Measurements from ENCODE around the gene LSM6. TPM values are rescaled to one million over a fixed set of nuclear protein-coding genes. Genes with fewer than 3 reads are reported as not detected.
A peak's percentile ranks its signal among the peaks of the same experiment; 100 is the strongest.

The LSM6 gene
- polyA plus RNA-seq (2011; rRNA removed) (16.0 and 25.3 TPM in 2 replicates), polyA plus RNA-seq (2017; fragmentation: RNase III; extraction: RNeasy Plus Mini Kit Qiagen cat#74134 plus additional on column Dnase treatment) (54.7 to 65.6 TPM (median 57.8 TPM) in 3 replicates), polyA minus RNA-seq (2011; rRNA and poly(A)+ RNA removed) (11.9 and 15.8 TPM in 2 replicates)
- polyA plus RNA-seq (2012; cell fraction: cytosol; rRNA removed), result 13.5 and 21.0 TPM in 2 replicates
- polyA plus RNA-seq (2012; cell fraction: nucleus; rRNA removed), result 3.8 and 8.6 TPM in 2 replicates

DNA sequence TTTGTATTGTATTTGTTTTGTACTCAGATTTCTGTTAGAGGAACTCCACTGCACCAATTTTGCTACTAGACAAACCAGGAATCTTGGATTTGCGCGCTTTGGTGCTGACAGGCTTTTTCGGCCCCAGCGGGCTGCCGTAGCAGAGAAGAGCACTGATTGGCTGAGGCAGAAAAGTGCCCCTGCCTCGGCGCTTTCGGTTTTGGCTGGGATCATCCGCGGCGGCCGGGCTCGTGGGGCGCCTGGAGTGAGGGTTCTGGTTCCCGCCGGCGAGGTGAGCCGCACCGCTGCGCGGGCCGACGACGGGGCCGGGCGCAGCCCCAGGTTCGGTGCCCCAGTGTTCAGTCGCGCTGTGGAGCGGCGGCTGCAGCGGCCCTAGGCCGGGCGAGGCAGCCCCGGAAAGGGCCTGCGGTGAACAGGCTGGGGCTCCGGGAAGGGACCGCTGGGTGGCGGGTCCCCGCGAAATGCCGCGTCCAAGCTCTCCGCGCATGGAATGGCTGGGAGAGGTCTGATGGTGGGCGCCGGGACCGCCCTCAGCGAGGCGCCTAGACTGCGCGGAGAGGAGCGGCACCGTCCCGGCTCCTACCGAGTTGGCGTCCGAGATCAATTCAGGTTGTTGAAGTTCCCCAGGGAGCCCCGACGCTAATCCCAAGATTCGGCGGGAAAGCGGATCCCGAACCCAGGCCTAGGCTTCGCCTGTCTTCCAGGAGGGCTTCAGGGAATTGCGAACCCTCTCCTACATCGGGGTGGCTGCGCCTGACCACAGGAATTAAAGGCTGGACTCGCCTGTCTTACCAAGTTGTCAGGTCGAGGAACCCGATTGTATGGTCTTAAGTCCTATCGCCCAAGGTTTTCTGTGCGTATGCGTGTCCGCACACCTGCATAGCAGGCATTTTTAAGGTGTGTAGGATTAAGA lies at the start of gene LSM6:
Gene LSM6, plus strand, starts transcription at position 178 of the 913 bp plus-strand sequence. CDS start 7,204 bp downstream, outside the sequence.
- ATAC-seq, result peak; percentile 96 to 97
- CTCF ChIA-PET, result interaction anchor here (0.7 kb wide), 1 partner anchor 13 kb away, joined by 5 read pairs; no protein-coding TSS in a partner anchor
- WGBS (ENCODE audit: missing lambda C conversion rate), result under 1% methylated on average over 16 of the region's 75 CpGs
- DNase-seq (ENCODE audit: low read depth in 1 of 2, low spot score in 1 of 2), result peak; percentile 58 to 81
- H3K9me3 ChIP-seq, result no peaks in the 10 kb centered on the region
- TF ChIP-seq CHD2 (IDR thresholded peaks at IDR 0.05; ENCODE audit: low read length, partially characterized antibody) (no peak), HOXB5 (CRISPR knock-in tag; IDR thresholded peaks at IDR 0.05) (no peak), JUN (IDR thresholded peaks at IDR 0.05) (peak in 1 of 2 experiments; percentile 68; a peak in 2 of 5 replicates), POLR2A (IDR thresholded peaks at IDR 0.05; ENCODE audit: low read length) (peak; percentile 25; the same call in 1 of the 2 replicates), ZFP36 (IDR thresholded peaks at IDR 0.05; ENCODE audit: borderline replicate concordance, partially characterized antibody) (no peak), PHF8 (IDR thresholded peaks at IDR 0.05; ENCODE audit: borderline replicate concordance, low read depth) (peak; percentile 80)
- TF ChIP-seq, protein P1, sequence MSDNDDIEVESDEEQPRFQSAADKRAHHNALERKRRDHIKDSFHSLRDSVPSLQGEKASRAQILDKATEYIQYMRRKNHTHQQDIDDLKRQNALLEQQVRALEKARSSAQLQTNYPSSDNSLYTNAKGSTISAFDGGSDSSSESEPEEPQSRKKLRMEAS (IDR thresholded peaks at IDR 0.05), result peak; percentile 36; the same call in 1 of the 2 replicates
- peak within 1 kb of the TSS; percentile 93 to 97 for H3K27ac ChIP-seq
- FAIRE-seq, result no peak
- peak within 1 kb of the TSS; percentile 92 for H3K4me3 ChIP-seq
- H3K4me2 ChIP-seq, result peak within 1 kb of the TSS; percentile 80
- H3K4me1 ChIP-seq, result peaks cover 8% of the 10 kb centered on the region; the same call in 2 of the 3 replicates
- POLR2A ChIA-PET, result no interaction called here

DNA sequence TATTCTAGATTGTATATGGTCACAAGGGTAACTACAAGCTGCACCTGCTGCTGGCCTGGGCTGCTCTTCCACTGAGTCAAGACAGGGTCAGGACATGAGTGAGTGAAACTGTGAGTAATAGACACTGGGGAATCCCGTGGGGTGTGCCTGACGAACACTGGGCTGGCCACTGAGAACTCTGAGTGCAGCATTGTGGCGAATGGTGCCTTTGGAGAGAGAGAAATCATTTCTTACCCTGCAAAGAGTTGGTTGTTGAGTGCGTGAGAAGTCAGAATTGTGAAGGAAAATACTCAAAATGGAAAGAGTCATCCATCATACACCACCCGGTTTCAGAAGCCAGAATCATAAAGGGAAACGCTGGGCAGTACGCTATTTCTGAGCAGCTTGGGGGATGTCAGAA lies 43.1 kb upstream of the LSM6 start:
- H3K4me3 ChIP-seq, result no peak overlapping the region
- ATAC-seq (no peak), DNase-seq (ENCODE audit: low read depth in 1 of 2, low spot score in 1 of 2) (no peak), FAIRE-seq (no peak)
- H3K9me3 ChIP-seq, result no peaks in the 10 kb centered on the region
- H3K4me2 ChIP-seq, result no peak overlapping the region
- CTCF ChIA-PET, result interaction anchor here (1.3 kb wide), 1 partner anchor 9 kb away, joined by 3 read pairs; no protein-coding TSS in a partner anchor
- POLR2A ChIA-PET, result no interaction called here
- TF ChIP-seq ZFP36 (IDR thresholded peaks at IDR 0.05; ENCODE audit: borderline replicate concordance, partially characterized antibody) (no peak), RFX5 (IDR thresholded peaks at IDR 0.05) (no peak), ZNF302 (CRISPR knock-in tag; IDR thresholded peaks at IDR 0.05) (no peak), HEYL (CRISPR knock-in tag; IDR thresholded peaks at IDR 0.05) (no peak), BHLHE40 (IDR thresholded peaks at IDR 0.05; ENCODE audit: low read depth, low read length) (no peak), FOSL2 (IDR thresholded peaks at IDR 0.05) (no peak), FOSL2 (CRISPR knock-in tag; IDR thresholded peaks at IDR 0.05) (no peak), CHD2 (IDR thresholded peaks at IDR 0.05; ENCODE audit: low read length, partially characterized antibody) (no peak), RNF2 (IDR thresholded peaks at IDR 0.05; ENCODE audit: borderline replicate concordance, low read depth) (no peak), EHMT2 (IDR thresholded peaks at IDR 0.05; ENCODE audit: low read depth) (no peak)
- TF ChIP-seq, protein P1 (IDR thresholded peaks at IDR 0.05), result no peak
- TF ChIP-seq, protein P2, sequence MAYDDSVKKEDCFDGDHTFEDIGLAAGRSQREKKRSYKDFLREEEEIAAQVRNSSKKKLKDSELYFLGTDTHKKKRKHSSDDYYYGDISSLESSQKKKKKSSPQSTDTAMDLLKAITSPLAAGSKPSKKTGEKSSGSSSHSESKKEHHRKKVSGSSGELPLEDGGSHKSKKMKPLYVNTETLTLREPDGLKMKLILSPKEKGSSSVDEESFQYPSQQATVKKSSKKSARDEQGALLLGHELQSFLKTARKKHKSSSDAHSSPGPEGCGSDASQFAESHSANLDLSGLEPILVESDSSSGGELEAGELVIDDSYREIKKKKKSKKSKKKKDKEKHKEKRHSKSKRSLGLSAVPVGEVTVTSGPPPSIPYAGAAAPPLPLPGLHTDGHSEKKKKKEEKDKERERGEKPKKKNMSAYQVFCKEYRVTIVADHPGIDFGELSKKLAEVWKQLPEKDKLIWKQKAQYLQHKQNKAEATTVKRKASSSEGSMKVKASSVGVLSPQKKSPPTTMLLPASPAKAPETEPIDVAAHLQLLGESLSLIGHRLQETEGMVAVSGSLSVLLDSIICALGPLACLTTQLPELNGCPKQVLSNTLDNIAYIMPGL (CRISPR knock-in tag; IDR thresholded peaks at IDR 0.05; ENCODE audit: borderline replicate concordance), result no peak
- 43% methylated on average over 7 of the region's 7 CpGs for WGBS (ENCODE audit: missing lambda C conversion rate)
- no peak overlapping the region for H3K27ac ChIP-seq
- H3K4me1 ChIP-seq, result no peaks in the 10 kb centered on the region

DNA sequence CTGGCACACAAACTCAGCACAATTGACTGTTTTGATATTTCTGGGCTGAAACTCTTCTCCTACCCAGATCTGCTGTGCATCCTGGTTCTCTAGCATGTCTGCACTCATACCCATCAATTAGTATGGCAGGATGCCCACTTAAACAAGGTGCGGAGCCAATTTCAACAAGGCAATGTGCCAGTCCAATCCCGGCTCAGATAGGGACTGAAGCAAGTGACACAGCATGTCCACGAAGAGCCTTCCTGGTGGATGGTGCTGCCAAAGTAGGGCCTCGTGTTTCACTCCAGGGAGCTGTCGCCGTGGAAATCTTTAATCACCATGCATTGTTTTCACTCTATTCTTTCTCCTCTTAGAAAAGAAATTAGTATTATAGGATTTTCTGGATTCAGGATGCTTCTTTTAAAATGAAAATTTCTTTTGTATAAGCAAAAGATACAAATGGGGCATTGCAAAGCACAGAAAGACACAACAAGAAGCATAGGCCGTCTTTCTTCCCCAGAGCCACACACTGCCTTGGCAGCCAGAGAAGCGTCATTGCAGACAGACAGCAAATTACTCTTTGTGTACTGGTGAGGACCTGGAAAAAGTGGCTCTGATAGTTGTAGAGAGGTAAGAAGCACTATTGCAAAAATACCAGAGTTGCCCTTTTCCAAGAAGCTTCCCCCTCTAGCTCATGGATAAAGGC lies 40.6 kb upstream of the LSM6 start:
- H3K4me2 ChIP-seq, result no peak overlapping the region
- POLR2A ChIA-PET, result no interaction called here
- TF ChIP-seq HOXB5 (CRISPR knock-in tag; IDR thresholded peaks at IDR 0.05) (no peak), TP53 (CRISPR knock-in tag; IDR thresholded peaks at IDR 0.05) (no peak), HDAC2 (IDR thresholded peaks at IDR 0.05) (no peak), BHLHE40 (IDR thresholded peaks at IDR 0.05; ENCODE audit: low read depth, low read length) (no peak), KDM1A (IDR thresholded peaks at IDR 0.05; ENCODE audit: low read depth) (no peak), NPAS2 (CRISPR knock-in tag; IDR thresholded peaks at IDR 0.05; ENCODE audit: borderline replicate concordance) (no peak), EHMT2 (IDR thresholded peaks at IDR 0.05; ENCODE audit: low read depth) (no peak), RNF2 (IDR thresholded peaks at IDR 0.05; ENCODE audit: borderline replicate concordance, low read depth) (no peak), HOXB13 (CRISPR knock-in tag; IDR thresholded peaks at IDR 0.05; ENCODE audit: low read depth) (no peak), SMC3 (IDR thresholded peaks at IDR 0.05) (no peak), FOXS1 (CRISPR knock-in tag; IDR thresholded peaks at IDR 0.05) (no peak), PHF8 (IDR thresholded peaks at IDR 0.05; ENCODE audit: borderline replicate concordance, low read depth) (no peak)
- TF ChIP-seq, protein P3, sequence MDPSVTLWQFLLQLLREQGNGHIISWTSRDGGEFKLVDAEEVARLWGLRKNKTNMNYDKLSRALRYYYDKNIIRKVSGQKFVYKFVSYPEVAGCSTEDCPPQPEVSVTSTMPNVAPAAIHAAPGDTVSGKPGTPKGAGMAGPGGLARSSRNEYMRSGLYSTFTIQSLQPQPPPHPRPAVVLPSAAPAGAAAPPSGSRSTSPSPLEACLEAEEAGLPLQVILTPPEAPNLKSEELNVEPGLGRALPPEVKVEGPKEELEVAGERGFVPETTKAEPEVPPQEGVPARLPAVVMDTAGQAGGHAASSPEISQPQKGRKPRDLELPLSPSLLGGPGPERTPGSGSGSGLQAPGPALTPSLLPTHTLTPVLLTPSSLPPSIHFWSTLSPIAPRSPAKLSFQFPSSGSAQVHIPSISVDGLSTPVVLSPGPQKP (IDR thresholded peaks at IDR 0.05; ENCODE audit: low read depth, low read length), result no peak
- TF ChIP-seq, protein P4, sequence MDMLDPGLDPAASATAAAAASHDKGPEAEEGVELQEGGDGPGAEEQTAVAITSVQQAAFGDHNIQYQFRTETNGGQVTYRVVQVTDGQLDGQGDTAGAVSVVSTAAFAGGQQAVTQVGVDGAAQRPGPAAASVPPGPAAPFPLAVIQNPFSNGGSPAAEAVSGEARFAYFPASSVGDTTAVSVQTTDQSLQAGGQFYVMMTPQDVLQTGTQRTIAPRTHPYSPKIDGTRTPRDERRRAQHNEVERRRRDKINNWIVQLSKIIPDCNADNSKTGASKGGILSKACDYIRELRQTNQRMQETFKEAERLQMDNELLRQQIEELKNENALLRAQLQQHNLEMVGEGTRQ (IDR thresholded peaks at IDR 0.05), result no peak

More for the DNA sequence above, 40.6 kb upstream of the LSM6 start:
- no peak for DNase-seq (ENCODE audit: low read depth in 1 of 2, low spot score in 1 of 2)
- WGBS (ENCODE audit: missing lambda C conversion rate), result 73% methylated on average over 8 of the region's 8 CpGs
- no peaks in the 10 kb centered on the region for H3K4me1 ChIP-seq
- no peak overlapping the region for H3K4me3 ChIP-seq
- no peaks in the 10 kb centered on the region for H3K9me3 ChIP-seq
- no peak for ATAC-seq
- H3K27ac ChIP-seq, result no peak overlapping the region
- no peak for FAIRE-seq
- CTCF ChIA-PET, result interaction anchor here (0.6 kb wide), 1 partner anchor 61 kb away, joined by 3 read pairs; no protein-coding TSS in a partner anchor

Data from A549 (cell line).